GM18505 (cell line): ENCODE measurements around the gene POTEC.
"Not testable (repeated sequence)": the region's sequence is repeated elsewhere in the genome, so short reads cannot be mapped to it uniquely, and the experiment has no call there.

ENCODE experiments used
- ATAC-seq: cut with Tn5 transposase; IDR thresholded peaks from one replicate; pipeline ENCODE4 v1.9.1; 2021; ENCODE audit not compliant: unreplicated experiment
- POLR2A ChIP-seq: IDR thresholded peaks from 4 replicates; pipeline ENCODE4 v1.6.1; 2011; ENCODE audit warnings: borderline replicate concordance; ENCODE audit not compliant: insufficient read depth, insufficient read length; ENCODE audit errors: extremely low read depth

POTEC gene

GRCh38 chr18:14543446-14543964 lies at the start of gene POTEC:
TSS of gene POTEC (minus strand) at chr18:14543600. CDS start at chr18:14543146, 454 bp downstream.
- ATAC-seq, result not testable (repeated sequence)

- no peak for ATAC-seq
- TF ChIP-seq POLR2A, result no peak
These were observed 34.6 kb upstream of the POTEC start for GRCh38 chr18:14577971-14578370.

GRCh38 chr18:14559502-14559901 lies 16.1 kb upstream of the POTEC start:
- not testable (repeated sequence) for ATAC-seq

- ATAC-seq, result not testable (repeated sequence)
These were observed 11.7 kb downstream of the POTEC start for GRCh38 chr18:14531659-14532058.

- not testable (repeated sequence) for ATAC-seq
These were observed 32.7 kb downstream of the POTEC start for GRCh38 chr18:14510707-14511106.

- not testable (repeated sequence) for ATAC-seq
These were observed 39.7 kb downstream of the POTEC start for GRCh38 chr18:14503691-14504090.

- ATAC-seq, result not testable (repeated sequence)
These were observed 41.5 kb downstream of the POTEC start for GRCh38 chr18:14501894-14502293.

GRCh38 chr18:14489256-14490014 lies 54.0 kb downstream of the POTEC start:
- not testable (repeated sequence) for ATAC-seq

GRCh38 chr18:14488789-14489188 lies 54.6 kb downstream of the POTEC start:
- ATAC-seq, result not testable (repeated sequence)

GRCh38 chr18:14486926-14487580 lies 56.3 kb downstream of the POTEC start:
- not testable (repeated sequence) for ATAC-seq

GRCh38 chr18:14479076-14479475 lies 64.3 kb downstream of the POTEC start:
- ATAC-seq, result not testable (repeated sequence)

- ATAC-seq, result not testable (repeated sequence)
These were observed 67.9 kb downstream of the POTEC start for GRCh38 chr18:14475520-14475919.

- ATAC-seq, result not testable (repeated sequence)
These were observed 68.6 kb downstream of the POTEC start for GRCh38 chr18:14474752-14475151.

- ATAC-seq, result not testable (repeated sequence)
These were observed 69.2 kb downstream of the POTEC start for GRCh38 chr18:14474007-14474720.

GRCh38 chr18:14473250-14474006 lies 70.0 kb downstream of the POTEC start:
- ATAC-seq, result not testable (repeated sequence)

GRCh38 chr18:14471286-14471685 lies 72.1 kb downstream of the POTEC start:
- not testable (repeated sequence) for ATAC-seq

- ATAC-seq, result not testable (repeated sequence)
These were observed 73.0 kb downstream of the POTEC start for GRCh38 chr18:14470446-14470845.

GRCh38 chr18:14470046-14470445 lies 73.4 kb downstream of the POTEC start:
- not testable (repeated sequence) for ATAC-seq

GRCh38 chr18:14465989-14466388 lies 77.4 kb downstream of the POTEC start:
- ATAC-seq, result not testable (repeated sequence)
